C4-2B (cell line): ENCODE data around the gene ANKRD30B.
"Not testable (repeated sequence)": the region's sequence is repeated elsewhere in the genome, so short reads cannot be mapped to it uniquely, and the experiment has no call there.

Source experiments
- CTCF ChIP-seq: fragments of 450-650 bp; conservative IDR thresholded peaks from 2 replicates; pipeline ENCODE4 v1.5.1; 2017; ENCODE audit warnings: mild to moderate bottlenecking
- ZFX ChIP-seq: fragments of 450-650 bp; IDR thresholded peaks from 2 replicates; pipeline ENCODE4 v1.6.1; 2017

DNA sequence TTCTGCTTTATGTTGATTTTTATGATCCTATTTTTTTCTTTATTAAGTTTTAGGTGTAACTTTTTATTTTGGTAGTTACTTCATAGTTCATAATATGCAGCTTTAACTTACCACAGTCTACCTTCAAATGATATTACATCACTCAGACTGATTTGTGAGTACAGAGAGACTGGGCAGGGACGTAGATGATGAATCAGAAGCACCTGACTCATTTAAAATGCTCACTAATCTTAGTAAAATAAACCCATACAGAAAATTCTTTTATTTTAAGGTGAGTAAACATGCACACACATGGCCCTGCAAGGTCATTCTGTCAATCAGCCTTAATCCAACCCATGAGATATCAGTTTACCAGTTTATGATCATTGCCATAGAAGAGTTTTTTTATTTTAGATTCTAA is 8.9 kb upstream of the ANKRD30B start:
- not testable (repeated sequence) for TF ChIP-seq CTCF, ZFX
